Right kidney (tissue), 1 donor: ENCODE results near the gene TRAPPC8.
"Not testable (repeated sequence)": the region's sequence is repeated elsewhere in the genome, so short reads cannot be mapped to it uniquely, and the experiment has no call there.

Source experiments
- DNase-seq: peaks from one replicate; pipeline ENCODE4 v3.0.0-alpha.2; 2016

Gene TRAPPC8

GRCh38 chr18:31860488-31860887, 82.4 kb downstream of the TRAPPC8 start:
- no peak for DNase-seq

GRCh38 chr18:31857526-31858106, 85.3 kb downstream of the TRAPPC8 start:
- no peak for DNase-seq

- DNase-seq, result no peak
These were observed 92.1 kb downstream of the TRAPPC8 start for GRCh38 chr18:31850844-31851243.

- no peak for DNase-seq
These were observed 102.4 kb downstream of the TRAPPC8 start for GRCh38 chr18:31840499-31840898.

GRCh38 chr18:31837879-31838278, 105.0 kb downstream of the TRAPPC8 start:
- DNase-seq, result no peak

GRCh38 chr18:31835528-31836133, 107.3 kb downstream of the TRAPPC8 start:
- DNase-seq, result no peak

GRCh38 chr18:31831903-31832302, 111.0 kb downstream of the TRAPPC8 start:
- no peak for DNase-seq

- no peak for DNase-seq
These were observed 112.2 kb downstream of the TRAPPC8 start for GRCh38 chr18:31830686-31831085.

GRCh38 chr18:31828613-31829012, 114.3 kb downstream of the TRAPPC8 start:
- DNase-seq, result no peak

- not testable (repeated sequence) for DNase-seq
These were observed 116.1 kb downstream of the TRAPPC8 start for GRCh38 chr18:31826673-31827325.

- no peak for DNase-seq
These were observed 117.2 kb downstream of the TRAPPC8 start for GRCh38 chr18:31825772-31826171.

- no peak for DNase-seq
These were observed 121.3 kb downstream of the TRAPPC8 start for GRCh38 chr18:31821545-31822171.

- no peak for DNase-seq
These were observed 123.1 kb downstream of the TRAPPC8 start for GRCh38 chr18:31819925-31820229.

GRCh38 chr18:31819106-31819924, 123.6 kb downstream of the TRAPPC8 start:
- peak; percentile 35 for DNase-seq

- no peak for DNase-seq
These were observed 128.8 kb downstream of the TRAPPC8 start for GRCh38 chr18:31814132-31814531.

GRCh38 chr18:31810336-31811130, 132.4 kb downstream of the TRAPPC8 start:
- not testable (repeated sequence) for DNase-seq

GRCh38 chr18:31809049-31809448, 133.9 kb downstream of the TRAPPC8 start:
- not testable (repeated sequence) for DNase-seq

GRCh38 chr18:31801078-31801477, 141.8 kb downstream of the TRAPPC8 start:
- no peak for DNase-seq

- DNase-seq, result not testable (repeated sequence)
These were observed 143.7 kb downstream of the TRAPPC8 start for GRCh38 chr18:31799257-31799656.

GRCh38 chr18:31798399-31798798, 144.5 kb downstream of the TRAPPC8 start:
- DNase-seq, result no peak

GRCh38 chr18:31795747-31796146, 147.2 kb downstream of the TRAPPC8 start:
- DNase-seq, result no peak

GRCh38 chr18:31793531-31793930, 149.4 kb downstream of the TRAPPC8 start:
- DNase-seq, result no peak
